Activated naive CD4-positive, alpha-beta T cell treated with anti-CD3 and anti-CD28 coated beads, Interleukin-2, amount 10 ng/mL, durations not matched to agents 7 days and 5 days (primary cell): ENCODE measurements around the gene SMIM15.

Experiments
- CTCF ChIA-PET: fragments of 350-600 bp; sonication (Branson Sonifier 250); formaldehyde crosslinking; loops from one replicate; lab custom pipeline; 2021; ENCODE audit warnings: antibody characterized with exemption; lab: Charles Lee
- DNase-seq: peaks from one replicate; pipeline ENCODE4 v3.0.0-alpha.2; 2020
- H3K27ac Mint-ChIP-seq: one replicate; pipeline ENCODE4 v1.8.0; 2021; ENCODE audit warnings: mild to moderate bottlenecking, moderate library complexity, mixed read lengths
- H3K27me3 Mint-ChIP-seq: one replicate; pipeline ENCODE4 v1.8.0; 2021; ENCODE audit warnings: mild to moderate bottlenecking, mixed read lengths
- H3K36me3 Mint-ChIP-seq: one replicate; pipeline ENCODE4 v1.8.0; 2021; ENCODE audit warnings: mixed read lengths
- H3K4me1 Mint-ChIP-seq: one replicate; pipeline ENCODE4 v1.8.0; 2021; ENCODE audit warnings: mixed read lengths
- H3K4me3 Mint-ChIP-seq: one replicate; pipeline ENCODE4 v1.8.0; 2021; ENCODE audit warnings: mild to moderate bottlenecking, moderate library complexity, mixed read lengths
- H3K9me3 Mint-ChIP-seq: one replicate; pipeline ENCODE4 v1.8.0; 2021; ENCODE audit warnings: mixed read lengths

Gene SMIM15

DNA sequence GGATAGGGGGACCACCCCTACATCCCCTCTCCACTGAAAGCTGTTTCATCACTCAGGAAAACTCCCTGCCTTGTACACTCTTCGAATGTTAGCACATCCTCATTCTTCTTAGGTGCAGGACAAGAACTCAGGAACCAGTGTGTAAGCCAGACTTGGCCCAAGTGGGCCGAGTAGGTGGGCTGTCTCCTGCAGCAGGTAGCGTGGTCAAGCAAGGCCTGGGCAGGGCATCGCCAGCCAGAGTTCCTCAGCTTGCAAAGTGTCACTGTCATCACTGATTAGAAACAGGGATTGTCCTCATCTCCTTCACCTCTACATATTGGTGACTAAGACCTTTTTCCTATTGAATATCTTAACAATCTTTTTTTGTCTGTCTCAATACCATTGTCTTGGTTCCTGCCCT, 22.3 kb downstream of the SMIM15 start:
- CTCF ChIA-PET = no interaction called here
- Mint-ChIP-seq H3K4me3 (no peak overlapping the region), H3K4me1 (no peaks in the 10 kb centered on the region), H3K36me3 (no peaks in the 10 kb centered on the region), H3K27ac (no peak overlapping the region), H3K9me3 (no peaks in the 10 kb centered on the region), H3K27me3 (no peaks in the 10 kb centered on the region)
- no peak for DNase-seq

- no peak for DNase-seq
- no peak overlapping the region for H3K27ac Mint-ChIP-seq
- H3K9me3 Mint-ChIP-seq = no peaks in the 10 kb centered on the region
- H3K27me3 Mint-ChIP-seq = no peaks in the 10 kb centered on the region
- CTCF ChIA-PET = interaction anchor here (0.6 kb wide), 1 partner anchor 26 kb away, joined by 3 read pairs; no protein-coding TSS in a partner anchor
- H3K4me3 Mint-ChIP-seq = no peak overlapping the region
- H3K4me1 Mint-ChIP-seq = no peaks in the 10 kb centered on the region
- no peaks in the 10 kb centered on the region for H3K36me3 Mint-ChIP-seq
Measured at GRCh38 chr5:61139094-61139873, 23.0 kb downstream of the SMIM15 start.

- Mint-ChIP-seq H3K9me3 (no peaks in the 10 kb centered on the region), H3K4me1 (no peaks in the 10 kb centered on the region), H3K36me3 (no peaks in the 10 kb centered on the region), H3K4me3 (no peak overlapping the region), H3K27me3 (no peaks in the 10 kb centered on the region), H3K27ac (no peak overlapping the region)
- DNase-seq = no peak
- CTCF ChIA-PET = no interaction called here
Measured at GRCh38 chr5:61137835-61138234, 24.4 kb downstream of the SMIM15 start.

DNA sequence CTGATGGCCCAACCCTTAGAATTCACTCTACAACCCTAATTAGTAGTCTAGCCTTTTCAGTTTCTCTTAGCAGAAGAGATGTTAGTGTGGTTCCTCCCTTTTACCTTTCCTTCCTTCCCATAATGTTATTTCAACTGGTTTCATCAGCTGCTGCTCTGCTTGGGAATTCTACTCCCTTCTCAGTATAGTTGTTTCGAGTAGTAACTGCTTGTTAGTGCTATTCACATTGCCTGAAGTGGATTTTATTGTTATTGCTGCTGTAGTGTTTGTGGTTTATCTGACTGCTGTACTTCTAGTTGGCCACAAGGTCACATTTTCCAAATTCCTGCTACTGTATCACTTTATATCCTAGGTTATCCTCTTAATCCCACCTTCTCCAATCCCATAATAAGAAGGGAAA, 29.7 kb downstream of the SMIM15 start:
- no peak for DNase-seq
- H3K27ac Mint-ChIP-seq = no peak overlapping the region
- no peaks in the 10 kb centered on the region for H3K4me1 Mint-ChIP-seq
- H3K27me3 Mint-ChIP-seq = no peaks in the 10 kb centered on the region
- peaks cover 3% of the 10 kb centered on the region for H3K9me3 Mint-ChIP-seq
- no peak overlapping the region for H3K4me3 Mint-ChIP-seq
- CTCF ChIA-PET = no interaction called here
- H3K36me3 Mint-ChIP-seq = no peaks in the 10 kb centered on the region

DNA sequence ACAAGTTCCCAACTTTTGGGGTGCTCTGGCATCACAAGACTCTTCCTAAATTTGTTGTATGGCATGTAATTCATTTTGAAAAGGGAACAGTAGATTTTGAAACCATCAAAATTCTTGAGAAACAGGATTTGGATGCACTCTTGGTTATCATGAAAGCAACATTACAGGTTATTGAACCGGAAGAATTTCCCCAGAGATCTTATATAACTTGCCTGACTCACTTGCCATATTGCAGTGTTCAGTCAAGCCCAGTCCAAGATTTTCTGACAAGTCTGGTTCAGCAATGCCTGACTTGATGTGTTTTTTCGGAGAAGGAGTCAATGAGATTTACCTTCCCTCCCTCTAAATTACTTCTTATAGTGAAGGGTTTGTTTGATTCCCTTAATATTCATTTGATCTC, 32.0 kb downstream of the SMIM15 start:
- no peak for DNase-seq
- Mint-ChIP-seq H3K4me1 (no peaks in the 10 kb centered on the region), H3K4me3 (no peak overlapping the region), H3K36me3 (no peaks in the 10 kb centered on the region), H3K27me3 (no peaks in the 10 kb centered on the region), H3K9me3 (peaks cover 3% of the 10 kb centered on the region), H3K27ac (no peak overlapping the region)
- CTCF ChIA-PET = no interaction called here

- Mint-ChIP-seq H3K36me3 (no peaks in the 10 kb centered on the region), H3K4me1 (no peaks in the 10 kb centered on the region), H3K9me3 (peaks cover under 1% of the 10 kb centered on the region), H3K4me3 (no peak overlapping the region), H3K27me3 (no peaks in the 10 kb centered on the region), H3K27ac (no peak overlapping the region)
- CTCF ChIA-PET = no interaction called here
- no peak for DNase-seq
Measured at GRCh38 chr5:61123145-61123544, 39.1 kb downstream of the SMIM15 start.

DNA sequence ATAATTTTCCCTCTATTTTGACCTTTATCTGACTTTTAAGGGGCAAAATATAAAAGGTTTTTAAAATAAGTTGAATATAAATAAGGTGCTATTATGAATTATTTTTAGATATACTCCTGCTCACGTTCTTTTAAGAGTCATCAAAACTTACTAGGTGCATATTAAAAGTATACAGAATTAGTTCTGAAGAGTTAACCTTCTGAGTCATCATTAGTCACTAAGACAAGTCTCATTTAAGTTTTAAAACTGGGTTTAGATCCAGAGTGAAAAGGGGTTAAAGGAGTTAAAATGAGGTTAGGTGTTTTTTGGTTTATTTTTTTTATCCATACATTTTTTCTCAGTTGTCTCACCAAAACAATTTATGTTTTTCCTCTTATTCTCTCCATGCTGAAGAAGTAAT, 41.7 kb downstream of the SMIM15 start:
- Mint-ChIP-seq H3K36me3 (no peaks in the 10 kb centered on the region), H3K27ac (no peak overlapping the region), H3K9me3 (no peaks in the 10 kb centered on the region), H3K27me3 (no peaks in the 10 kb centered on the region), H3K4me3 (no peak overlapping the region), H3K4me1 (no peaks in the 10 kb centered on the region)
- CTCF ChIA-PET = no interaction called here
- no peak for DNase-seq

GRCh38 chr5:61119066-61119465, 43.2 kb downstream of the SMIM15 start:
- no peak overlapping the region for H3K27ac Mint-ChIP-seq
- no peak for DNase-seq
- no peaks in the 10 kb centered on the region for H3K27me3 Mint-ChIP-seq
- CTCF ChIA-PET = interaction anchor here (0.7 kb wide), 1 partner anchor 506 kb away, joined by 3 read pairs; no protein-coding TSS in a partner anchor
- no peaks in the 10 kb centered on the region for H3K4me1 Mint-ChIP-seq
- H3K36me3 Mint-ChIP-seq = no peaks in the 10 kb centered on the region
- H3K9me3 Mint-ChIP-seq = no peaks in the 10 kb centered on the region
- H3K4me3 Mint-ChIP-seq = no peak overlapping the region

GRCh38 chr5:61115968-61116367, 46.3 kb downstream of the SMIM15 start:
- no peaks in the 10 kb centered on the region for H3K27me3 Mint-ChIP-seq
- H3K9me3 Mint-ChIP-seq = peaks cover 6% of the 10 kb centered on the region
- CTCF ChIA-PET = no interaction called here
- H3K4me3 Mint-ChIP-seq = no peak overlapping the region
- no peak overlapping the region for H3K27ac Mint-ChIP-seq
- H3K4me1 Mint-ChIP-seq = no peaks in the 10 kb centered on the region
- H3K36me3 Mint-ChIP-seq = peaks cover 1% of the 10 kb centered on the region
- DNase-seq = no peak

- Mint-ChIP-seq H3K9me3 (peaks cover 6% of the 10 kb centered on the region), H3K27ac (no peak overlapping the region), H3K27me3 (no peaks in the 10 kb centered on the region), H3K4me3 (no peak overlapping the region), H3K36me3 (peaks cover 1% of the 10 kb centered on the region), H3K4me1 (no peaks in the 10 kb centered on the region)
- CTCF ChIA-PET = no interaction called here
- DNase-seq = no peak
Measured at GRCh38 chr5:61114441-61114840, 47.8 kb downstream of the SMIM15 start.
